GM11168 (cell line): ENCODE data around the gene KYNU.
"Not testable (repeated sequence)": the region's sequence is repeated elsewhere in the genome, so short reads cannot be mapped to it uniquely, and the experiment has no call there.

Experiments
- in situ Hi-C: fragments of 300-500 bp; cut with MboI; formaldehyde crosslinking; loops from one replicate; pipeline ENCODE4 v1.12.0; 2022; ENCODE audit warnings: low sequenced_read_pairs; ENCODE audit not compliant: unreplicated experiment

KYNU gene

GRCh38 chr2:142991295-142991694 is 113.8 kb downstream of the KYNU start:
- in situ Hi-C loops = loop anchor here (25.0 kb wide), 1 partner anchor 304 kb away; no protein-coding TSS in a partner anchor

GRCh38 chr2:142992840-142993239 is 115.4 kb downstream of the KYNU start:
- in situ Hi-C loops = loop anchor here (25.0 kb wide), 1 partner anchor 306 kb away; no protein-coding TSS in a partner anchor

- in situ Hi-C loops = loop anchor here (25.0 kb wide), 1 partner anchor 306 kb away; no protein-coding TSS in a partner anchor
These were observed 116.3 kb downstream of the KYNU start for GRCh38 chr2:142993771-142994170.

GRCh38 chr2:142994665-142995064 is 117.2 kb downstream of the KYNU start:
- in situ Hi-C loops = loop anchor here (25.0 kb wide), 1 partner anchor 307 kb away; no protein-coding TSS in a partner anchor

GRCh38 chr2:142997231-142997630 is 119.8 kb downstream of the KYNU start:
- in situ Hi-C loops = loop anchor here (25.0 kb wide), 1 partner anchor 310 kb away; no protein-coding TSS in a partner anchor

GRCh38 chr2:143000599-143000998 is 123.1 kb downstream of the KYNU start:
- in situ Hi-C loops = no loop called here

GRCh38 chr2:143001501-143001900 is 124.0 kb downstream of the KYNU start:
- in situ Hi-C loops = no loop called here

- in situ Hi-C loops = no loop called here
These were observed 138.2 kb downstream of the KYNU start for GRCh38 chr2:143015656-143016055.

GRCh38 chr2:143026411-143027054 is 149.1 kb downstream of the KYNU start:
- in situ Hi-C loops = no loop called here

GRCh38 chr2:143029141-143029540 is 151.7 kb downstream of the KYNU start:
- in situ Hi-C loops = no loop called here

- in situ Hi-C loops = no loop called here
These were observed 152.7 kb downstream of the KYNU start for GRCh38 chr2:143030127-143030526.

GRCh38 chr2:143034292-143035074 is 157.0 kb downstream of the KYNU start:
- in situ Hi-C loops = no loop called here

GRCh38 chr2:143051465-143051864 is 174.0 kb downstream of the KYNU start:
- in situ Hi-C loops = no loop called here

- in situ Hi-C loops = not testable (repeated sequence)
These were observed 176.0 kb downstream of the KYNU start for GRCh38 chr2:143053437-143053836.

GRCh38 chr2:143056550-143056949 is 179.1 kb downstream of the KYNU start:
- in situ Hi-C loops = no loop called here

- in situ Hi-C loops = no loop called here
These were observed 181.4 kb downstream of the KYNU start for GRCh38 chr2:143058851-143059250.

GRCh38 chr2:143063612-143064200 is 186.2 kb downstream of the KYNU start:
- in situ Hi-C loops = no loop called here

- in situ Hi-C loops = no loop called here
These were observed 190.6 kb downstream of the KYNU start for GRCh38 chr2:143068094-143068493.

- in situ Hi-C loops = no loop called here
These were observed 191.0 kb downstream of the KYNU start for GRCh38 chr2:143068509-143068908.

- in situ Hi-C loops = no loop called here
These were observed 193.2 kb downstream of the KYNU start for GRCh38 chr2:143070704-143071103.
